Esophagus squamous epithelium (tissue), 5 donors: ENCODE measurements around the gene MAP4K3. TPM values are rescaled to one million over a fixed set of nuclear protein-coding genes. Genes with fewer than 3 reads are reported as not detected.

Experiments
- DNase-seq: peaks from one replicate; lab custom pipeline; 2025; lab: John Stamatoyannopoulos, UW
- H3K27ac ChIP-seq, 4 donors: fragments of 200-600 bp; sonication (generic); one replicate each; pipeline ENCODE4 v1.5.1; 2016 to 2019; ENCODE audit warnings: mild to moderate bottlenecking in 1 of 4
- H3K27me3 ChIP-seq, 4 donors: fragments of 200-600 bp; sonication (generic); 1 replicate in 3 of 4; 2 replicates in 1 of 4; pipeline versions ENCODE4 v1.5.1 to v1.6.0; 2017 to 2021; ENCODE audit warnings: antibody characterized with exemption in 1 of 4
- H3K36me3 ChIP-seq, 3 donors: fragments of 200-600 bp; sonication (generic); one replicate each; pipeline ENCODE4 v1.5.1; 2016 to 2019
- H3K4me1 ChIP-seq, 3 donors: fragments of 200-600 bp; sonication (generic); one replicate each; pipeline ENCODE4 v1.5.1; 2017 to 2019
- H3K4me3 ChIP-seq, 4 donors: fragments of 200-600 bp; sonication (generic); 1 replicate in 3 of 4; 2 replicates in 1 of 4; pipeline ENCODE4 v1.5.1; 2016 to 2019; ENCODE audit warnings: mild to moderate bottlenecking in 2 of 4, moderate library complexity in 1 of 4
- H3K9me3 ChIP-seq, 3 donors: fragments of 200-600 bp; sonication (generic); one replicate each; pipeline ENCODE4 v1.5.1; 2016 to 2019
- POLR2A ChIP-seq, 4 donors: fragments of 450-650 bp; IDR thresholded peaks; one replicate each; pipeline ENCODE4 v1.6.1; 2017; ENCODE audit warnings: antibody characterized with exemption in 4 of 4, mild to moderate bottlenecking in 4 of 4, moderate library complexity in 3 of 4
- WGBS, 2 donors: methylation state at CpG; one replicate each; pipeline ENCODE4 v1.1.5; 2018; 5-methylcytosine and 5-hydroxymethylcytosine counted together
- intact Hi-C: fragments of 100-400 bp; cut with DNase I; formaldehyde crosslinking; loops from one replicate; pipeline ENCODE4 v1.15.0; 2022
- total RNA-seq, 4 donors: library from RNA; depleted of rRNA; stranded (reverse); fragments of >200 nt; gene quantifications; one replicate each; pipeline ENCODE4 v1.1.0, GENCODE V29; 2016
- TF ChIP-seq, protein P1 (sequence below), 6 experiments: fragments of 450-650 bp in 4 of 6; fragments of 200-600 bp in 2 of 6; sonication (generic) in 2 of 6; IDR thresholded peaks; one replicate each; pipeline ENCODE4 v1.5.1; 2016 to 2019; ENCODE audit warnings: antibody characterized with exemption in 6 of 6, mild to moderate bottlenecking in 4 of 6, moderate library complexity in 4 of 6
- donor health status: DM: yes; HTN: yes; CAD: no.

Gene MAP4K3
- total RNA-seq, 4 donors from 2014 or later, result 12.6 to 35.1 (median 15.8) TPM

DNA sequence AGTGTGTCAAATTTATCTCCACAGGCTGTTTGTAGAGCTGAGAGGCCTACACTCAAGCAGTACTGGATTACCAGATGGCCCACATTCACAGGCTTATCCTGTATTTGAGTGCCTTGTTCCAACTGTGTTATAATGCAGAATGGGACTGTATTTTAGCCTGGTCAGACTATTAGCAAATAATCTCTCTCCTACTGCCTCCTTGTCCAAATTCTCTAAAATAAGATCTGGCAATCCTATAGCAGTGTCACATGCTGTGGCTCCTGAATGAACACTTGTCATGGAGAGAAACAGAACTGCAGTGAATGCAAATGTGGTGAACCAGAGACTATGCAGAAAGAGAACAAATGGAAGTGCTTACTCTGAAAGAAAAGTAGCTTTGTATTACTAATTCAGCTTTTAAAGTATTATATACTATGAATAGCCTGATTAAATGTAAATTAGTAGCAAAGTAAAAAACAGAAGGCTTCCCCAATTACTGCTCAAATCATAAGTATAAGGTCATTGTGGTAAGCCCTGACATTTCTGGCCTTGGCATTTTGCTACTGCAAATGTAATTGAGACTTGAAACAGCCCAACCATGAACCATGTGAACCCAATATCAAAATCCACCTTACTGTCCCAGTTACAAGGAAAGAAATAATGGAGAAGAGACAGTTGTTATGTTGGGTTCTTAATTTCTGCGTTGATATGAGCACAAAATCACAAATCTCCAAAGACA, 80.0 kb downstream of the MAP4K3 start:
- peaks cover 0 to 5% (median 0%) of the 10 kb centered on the region in 3 donors for H3K4me1 ChIP-seq
- DNase-seq, result no peak
- no peak overlapping the region for H3K4me3 ChIP-seq
- TF ChIP-seq, protein P1, sequence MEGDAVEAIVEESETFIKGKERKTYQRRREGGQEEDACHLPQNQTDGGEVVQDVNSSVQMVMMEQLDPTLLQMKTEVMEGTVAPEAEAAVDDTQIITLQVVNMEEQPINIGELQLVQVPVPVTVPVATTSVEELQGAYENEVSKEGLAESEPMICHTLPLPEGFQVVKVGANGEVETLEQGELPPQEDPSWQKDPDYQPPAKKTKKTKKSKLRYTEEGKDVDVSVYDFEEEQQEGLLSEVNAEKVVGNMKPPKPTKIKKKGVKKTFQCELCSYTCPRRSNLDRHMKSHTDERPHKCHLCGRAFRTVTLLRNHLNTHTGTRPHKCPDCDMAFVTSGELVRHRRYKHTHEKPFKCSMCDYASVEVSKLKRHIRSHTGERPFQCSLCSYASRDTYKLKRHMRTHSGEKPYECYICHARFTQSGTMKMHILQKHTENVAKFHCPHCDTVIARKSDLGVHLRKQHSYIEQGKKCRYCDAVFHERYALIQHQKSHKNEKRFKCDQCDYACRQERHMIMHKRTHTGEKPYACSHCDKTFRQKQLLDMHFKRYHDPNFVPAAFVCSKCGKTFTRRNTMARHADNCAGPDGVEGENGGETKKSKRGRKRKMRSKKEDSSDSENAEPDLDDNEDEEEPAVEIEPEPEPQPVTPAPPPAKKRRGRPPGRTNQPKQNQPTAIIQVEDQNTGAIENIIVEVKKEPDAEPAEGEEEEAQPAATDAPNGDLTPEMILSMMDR (IDR thresholded peaks at IDR 0.05), result no peak
- TF ChIP-seq POLR2A (IDR thresholded peaks at IDR 0.05), result no peak
- peaks cover 0 to 20% (median 19%) of the 10 kb centered on the region in 3 donors for H3K9me3 ChIP-seq
- H3K27ac ChIP-seq, result no peak overlapping the region
- H3K36me3 ChIP-seq, result peaks cover 0 to 35% (median 0%) of the 10 kb centered on the region in 3 donors
- no peaks in the 10 kb centered on the region for H3K27me3 ChIP-seq
- 89 to 96% methylated on average over 1 of the region's 1 CpG for WGBS, 2 donors
- intact Hi-C loops, result no loop called here

DNA sequence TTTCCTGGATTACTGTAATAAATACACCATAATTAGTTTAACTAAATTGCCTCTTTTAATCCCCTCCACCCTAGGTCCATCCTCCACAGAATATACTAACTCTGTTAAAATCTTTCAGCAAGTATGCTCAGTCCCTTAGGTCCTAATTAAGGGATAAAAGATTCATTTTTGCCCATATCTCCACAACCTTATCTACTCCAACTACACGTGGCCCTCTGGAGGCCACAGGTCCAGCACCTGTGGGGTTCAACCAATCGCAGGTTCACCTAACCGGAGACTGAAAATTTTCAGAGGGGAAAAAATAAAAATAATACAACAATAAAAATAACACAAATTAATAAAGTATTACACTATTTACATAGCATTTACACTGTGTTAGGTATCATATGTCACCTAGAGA, 86.4 kb downstream of the MAP4K3 start:
- H3K36me3 ChIP-seq, result peaks cover 0 to 17% (median 0%) of the 10 kb centered on the region in 3 donors
- peaks cover 0 to 5% (median 0%) of the 10 kb centered on the region in 3 donors for H3K4me1 ChIP-seq
- H3K27ac ChIP-seq, result no peak overlapping the region
- H3K27me3 ChIP-seq, result no peaks in the 10 kb centered on the region
- 74 to 92% methylated on average over 3 of the region's 3 CpGs for WGBS, 2 donors
- DNase-seq, result no peak
- no peaks in the 10 kb centered on the region for H3K9me3 ChIP-seq
- intact Hi-C loops, result no loop called here
- H3K4me3 ChIP-seq, result no peak overlapping the region
- TF ChIP-seq, protein P1 (IDR thresholded peaks at IDR 0.05), result no peak
- TF ChIP-seq POLR2A (IDR thresholded peaks at IDR 0.05), result no peak

DNA sequence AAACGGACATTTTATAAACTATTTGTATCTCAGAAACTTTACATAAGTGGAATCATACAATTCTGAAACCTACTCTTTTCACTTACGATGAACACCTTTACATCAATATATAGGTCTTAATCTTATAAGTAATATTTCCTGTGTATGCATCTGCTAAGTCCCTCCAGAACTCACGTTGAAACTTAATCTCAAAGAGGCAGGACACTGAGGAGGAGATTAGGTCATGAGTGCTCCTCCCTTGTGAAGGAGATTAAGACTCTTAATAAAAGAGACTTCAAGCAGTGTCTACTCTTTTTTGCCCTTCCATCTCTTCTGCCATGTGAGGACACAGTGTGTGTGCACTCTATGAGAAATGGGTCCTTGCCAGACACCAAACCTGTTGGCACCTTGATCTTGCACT, 98.6 kb downstream of the MAP4K3 start:
- TF ChIP-seq, protein P1 (IDR thresholded peaks at IDR 0.05), result no peak
- TF ChIP-seq POLR2A (IDR thresholded peaks at IDR 0.05), result no peak
- no peak overlapping the region for H3K4me3 ChIP-seq
- WGBS, 2 donors, result 81 to 83% methylated on average over 3 of the region's 3 CpGs
- H3K27me3 ChIP-seq, result no peaks in the 10 kb centered on the region
- H3K27ac ChIP-seq, result no peak overlapping the region
- intact Hi-C loops, result no loop called here
- H3K4me1 ChIP-seq, result no peaks in the 10 kb centered on the region
- no peak for DNase-seq
- no peaks in the 10 kb centered on the region for H3K9me3 ChIP-seq
- H3K36me3 ChIP-seq, result no peaks in the 10 kb centered on the region

DNA sequence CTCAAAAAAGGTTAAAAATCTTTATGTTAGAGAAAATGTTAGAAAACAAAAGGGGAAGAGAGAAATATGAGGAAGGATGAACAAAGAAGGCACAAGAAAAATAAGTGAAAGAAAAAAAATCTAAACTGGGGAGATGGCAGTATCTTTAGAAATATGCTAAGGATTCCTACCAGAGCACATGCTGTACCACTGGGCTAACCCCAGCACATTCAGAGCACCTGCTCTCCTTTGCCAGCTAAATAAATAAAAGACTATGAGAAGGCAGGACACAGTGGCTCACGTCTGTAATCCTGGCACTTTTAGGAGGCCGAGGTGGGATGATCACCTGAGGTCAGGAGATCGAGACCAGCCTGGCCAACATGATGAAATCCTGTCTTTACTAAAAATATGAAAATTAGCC, 101.2 kb downstream of the MAP4K3 start:
- no peaks in the 10 kb centered on the region for H3K9me3 ChIP-seq
- TF ChIP-seq POLR2A (IDR thresholded peaks at IDR 0.05), result no peak
- TF ChIP-seq, protein P1 (IDR thresholded peaks at IDR 0.05), result no peak
- WGBS, 2 donors, result 91 to 92% methylated on average over 3 of the region's 3 CpGs
- no peak overlapping the region for H3K27ac ChIP-seq
- H3K4me1 ChIP-seq, result no peaks in the 10 kb centered on the region
- peaks cover 0 to 10% (median 0%) of the 10 kb centered on the region in 3 donors for H3K36me3 ChIP-seq
- H3K4me3 ChIP-seq, result no peak overlapping the region
- DNase-seq, result no peak
- no peaks in the 10 kb centered on the region for H3K27me3 ChIP-seq
- intact Hi-C loops, result no loop called here

DNA sequence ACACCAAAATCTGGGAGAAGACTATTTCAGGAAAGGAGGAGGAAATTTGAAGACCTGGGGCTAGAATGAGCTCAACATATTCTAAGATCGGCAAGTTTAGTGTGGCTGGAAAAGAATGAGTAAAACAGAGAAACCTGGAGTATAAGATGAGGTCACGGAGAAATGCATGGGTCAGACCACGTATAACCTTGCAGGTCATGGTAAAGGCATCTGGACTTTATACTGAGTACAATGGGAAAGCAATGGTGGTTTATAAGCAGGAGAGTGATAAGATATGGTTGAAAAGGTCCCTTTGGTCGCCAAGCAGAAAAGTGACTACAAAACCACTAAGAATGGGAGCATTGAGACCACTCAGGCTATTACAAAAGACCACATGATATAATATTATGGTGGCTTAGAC, 102.1 kb downstream of the MAP4K3 start:
- Histone ChIP-seq H3K4me1 (no peaks in the 10 kb centered on the region), H3K27me3 (no peaks in the 10 kb centered on the region), H3K4me3 (no peak overlapping the region), H3K36me3 (peaks cover 0 to 16% (median 0%) of the 10 kb centered on the region in 3 donors), H3K9me3 (no peaks in the 10 kb centered on the region), H3K27ac (no peak overlapping the region)
- no peak for DNase-seq
- intact Hi-C loops, result no loop called here
- TF ChIP-seq, protein P1 (IDR thresholded peaks at IDR 0.05), result no peak
- no peak for TF ChIP-seq POLR2A (IDR thresholded peaks at IDR 0.05)
- 92% methylated on average over 4 of the region's 4 CpGs for WGBS, 2 donors
